Smooth muscle cell (in vitro differentiated cells): ENCODE measurements around the gene ANKRD13A. TPM values are rescaled to one million over a fixed set of nuclear protein-coding genes. Genes with fewer than 3 reads are reported as not detected.
"Not testable (repeated sequence)": the region's sequence is repeated elsewhere in the genome, so short reads cannot be mapped to it uniquely, and the experiment has no call there.

Experiments
- DNase-seq: peaks from one replicate; lab custom pipeline; 2025; ENCODE audit not compliant: unreplicated experiment; lab: John Stamatoyannopoulos, UW
- H2AFZ ChIP-seq: fragments of 200-600 bp; sonication (generic); 2 replicates; pipeline ENCODE4 v1.6.0; 2016; ENCODE audit warnings: antibody characterized with exemption, low read depth, mild to moderate bottlenecking
- H3F3A ChIP-seq: fragments of 200-600 bp; sonication (generic); 2 replicates; pipeline ENCODE4 v1.6.0; 2017; ENCODE audit warnings: antibody characterized with exemption, low read depth
- H3K27ac ChIP-seq: fragments of 200-600 bp; sonication (generic); 2 replicates; pipeline ENCODE4 v1.5.1; 2016; ENCODE audit warnings: low read depth, mild to moderate bottlenecking
- H3K27me3 ChIP-seq: fragments of 200-600 bp; sonication (generic); 2 replicates; pipeline ENCODE4 v1.6.1; 2016; ENCODE audit warnings: low read depth, mild to moderate bottlenecking
- H3K36me3 ChIP-seq: fragments of 200-600 bp; sonication (generic); 2 replicates; pipeline ENCODE4 v1.5.1; 2016; ENCODE audit warnings: low read depth
- H3K4me1 ChIP-seq: fragments of 200-600 bp; sonication (generic); 2 replicates; pipeline ENCODE4 v1.5.1; 2016; ENCODE audit warnings: low read depth
- H3K4me2 ChIP-seq: fragments of 200-600 bp; sonication (generic); 2 replicates; pipeline ENCODE4 v1.6.0; 2016; ENCODE audit warnings: mild to moderate bottlenecking
- H3K4me3 ChIP-seq: fragments of 200-600 bp; sonication (generic); 2 replicates; pipeline ENCODE4 v1.5.1; 2016; ENCODE audit warnings: mild to moderate bottlenecking
- H3K79me2 ChIP-seq: fragments of 200-600 bp; sonication (generic); 2 replicates; pipeline ENCODE4 v1.6.0; 2016; ENCODE audit warnings: low read depth, mild to moderate bottlenecking
- H3K9ac ChIP-seq: fragments of 200-600 bp; sonication (generic); 2 replicates; pipeline ENCODE4 v1.6.0; 2016; ENCODE audit warnings: low read depth
- H3K9me3 ChIP-seq: fragments of 200-600 bp; sonication (generic); replicated peaks from 2 replicates; pipeline ENCODE4 v1.5.1; 2016; ENCODE audit warnings: low read depth
- H4K20me1 ChIP-seq: fragments of 200-600 bp; sonication (generic); 2 replicates; pipeline ENCODE4 v1.6.0; 2016; ENCODE audit warnings: low read depth
- CTCF ChIP-seq: fragments of 200-600 bp; sonication (generic); IDR thresholded peaks from 2 replicates; pipeline ENCODE4 v1.5.1; 2017; ENCODE audit warnings: borderline replicate concordance, mild to moderate bottlenecking, antibody characterized with exemption; ENCODE audit not compliant: insufficient read depth, poor library complexity, severe bottlenecking
- WGBS: methylation state at CpG from one replicate; pipeline ENCODE4 v1.1.7; 2016; ENCODE audit warnings: low lambda C conversion rate; 5-methylcytosine and 5-hydroxymethylcytosine counted together
- polyA plus RNA-seq: library from polyadenylated mRNA; unstranded; fragments of >200 nt; fragmentation: Nextera tagmentation; extraction: Ambion mirVana; gene quantifications from 2 replicates; pipeline ENCODE4 v1.2.1, GENCODE V29; 2016
- total RNA-seq: library from RNA; depleted of rRNA; stranded (reverse); fragments of >200 nt; gene quantifications from 2 replicates; pipeline ENCODE4 v1.2.3, GENCODE V29; 2014

The ANKRD13A gene
- total and polyA plus RNA-seq, 2 experiments from 2014 or later, result 11.6 to 31.1 TPM

GRCh38 chr12:110046451-110047187, 47.4 kb downstream of the ANKRD13A start:
- Histone ChIP-seq H3K4me1 (peaks cover 9% of the 10 kb centered on the region), H3K27ac (no peak overlapping the region), H4K20me1 (peaks cover 18% of the 10 kb centered on the region), H3K4me3 (no peak overlapping the region), H3K36me3 (no peaks in the 10 kb centered on the region), H2AFZ (no peak overlapping the region), H3F3A (no peaks in the 10 kb centered on the region), H3K9ac (no peak overlapping the region), H3K4me2 (peak overlapping the region; percentile 97), H3K79me2 (peaks cover 42% of the 10 kb centered on the region), H3K9me3 (no peaks in the 10 kb centered on the region), H3K27me3 (no peaks in the 10 kb centered on the region)
- no peak for TF ChIP-seq CTCF
- no peak for DNase-seq
- 93% methylated on average over 8 of the region's 8 CpGs for WGBS

GRCh38 chr12:110047297-110047940, 48.2 kb downstream of the ANKRD13A start:
- Histone ChIP-seq H3K36me3 (no peaks in the 10 kb centered on the region), H3F3A (no peaks in the 10 kb centered on the region), H3K4me2 (peak overlapping the region; percentile 97), H3K9me3 (no peaks in the 10 kb centered on the region), H3K79me2 (peaks cover 34% of the 10 kb centered on the region), H4K20me1 (peaks cover 14% of the 10 kb centered on the region), H3K27ac (peak overlapping the region; percentile 70), H3K27me3 (no peaks in the 10 kb centered on the region), H3K4me3 (peak overlapping the region; percentile 81), H3K4me1 (peaks cover 9% of the 10 kb centered on the region), H2AFZ (no peak overlapping the region), H3K9ac (peak overlapping the region; percentile 59)
- 89% methylated on average over 14 of the region's 14 CpGs for WGBS
- DNase-seq, result no peak
- TF ChIP-seq CTCF, result no peak

GRCh38 chr12:110048242-110049027, 49.2 kb downstream of the ANKRD13A start, which contains the start of gene C12orf76:
TSS of gene C12orf76 (minus strand) at chr12:110048522. CDS start at chr12:110048495, 27 bp downstream.
- H3K27me3 ChIP-seq, result no peaks in the 10 kb centered on the region
- H3F3A ChIP-seq, result no peaks in the 10 kb centered on the region
- H3K36me3 ChIP-seq, result no peaks in the 10 kb centered on the region
- peak within 1 kb of the TSS; percentile 59 for H3K9ac ChIP-seq
- peak within 1 kb of the TSS; percentile 70 for H3K27ac ChIP-seq
- H2AFZ ChIP-seq, result peak within 1 kb of the TSS; percentile 82
- WGBS, result 7% methylated on average over 38 of the region's 47 CpGs
- peak; percentile 56 for DNase-seq
- peaks cover 33% of the 10 kb centered on the region for H3K79me2 ChIP-seq
- no peak for TF ChIP-seq CTCF
- peaks cover 8% of the 10 kb centered on the region for H4K20me1 ChIP-seq
- H3K4me2 ChIP-seq, result peak within 1 kb of the TSS; percentile 97
- H3K4me3 ChIP-seq, result peak within 1 kb of the TSS; percentile 81
- H3K4me1 ChIP-seq, result peaks cover 9% of the 10 kb centered on the region
- H3K9me3 ChIP-seq, result no peaks in the 10 kb centered on the region

- peak overlapping the region; percentile 70 for H3K27ac ChIP-seq
- not testable (repeated sequence) for H3K9me3 ChIP-seq, H4K20me1 ChIP-seq, H3K4me1 ChIP-seq, H3K27me3 ChIP-seq, DNase-seq, H3K36me3 ChIP-seq, H3F3A ChIP-seq
- WGBS, result 93% methylated on average over 11 of the region's 11 CpGs
- peak overlapping the region; percentile 82 for H2AFZ ChIP-seq
- peak overlapping the region; percentile 81 for H3K4me3 ChIP-seq
- H3K4me2 ChIP-seq, result peak overlapping the region; percentile 97
- H3K9ac ChIP-seq, result peak overlapping the region; percentile 59
- peaks cover 33% of the 10 kb centered on the region for H3K79me2 ChIP-seq
Measured at GRCh38 chr12:110049034-110049433, 49.8 kb downstream of the ANKRD13A start.

GRCh38 chr12:110049666-110050065, 50.4 kb downstream of the ANKRD13A start:
- not testable (repeated sequence) for H3K4me1 ChIP-seq, H3K9me3 ChIP-seq, H3K4me2 ChIP-seq, H3K36me3 ChIP-seq, H3K4me3 ChIP-seq, H3K27me3 ChIP-seq, DNase-seq, H3K27ac ChIP-seq, H3F3A ChIP-seq, H4K20me1 ChIP-seq, H2AFZ ChIP-seq, H3K9ac ChIP-seq
- peaks cover 33% of the 10 kb centered on the region for H3K79me2 ChIP-seq
- WGBS, result 94% methylated on average over 9 of the region's 9 CpGs
